Suprapubic skin (tissue), 4 donors: Measurements from ENCODE around the gene NEUROD2.

Experiments
- CTCF ChIP-seq, 2 donors: fragments of 200-600 bp in 1 of 2; fragments of 450-650 bp in 1 of 2; sonication (generic) in 1 of 2; IDR thresholded peaks; one replicate each; pipeline ENCODE4 v1.5.1; 2016 to 2019; ENCODE audit warnings: antibody characterized with exemption in 2 of 2, mild to moderate bottlenecking in 1 of 2, moderate library complexity in 1 of 2
- POLR2A ChIP-seq, 2 donors: fragments of 450-650 bp; IDR thresholded peaks; one replicate each; pipeline ENCODE4 v1.6.1; 2017; ENCODE audit warnings: antibody characterized with exemption in 2 of 2, mild to moderate bottlenecking in 2 of 2, moderate library complexity in 2 of 2
- POLR2AphosphoS5 ChIP-seq, 3 donors: sonication (generic); formaldehyde crosslinking; IDR thresholded peaks; one replicate each; pipeline ENCODE4 v1.6.1; 2017; ENCODE audit warnings: antibody characterized with exemption in 3 of 3

GRCh38 chr17:39614545-39615157, 6.9 kb upstream of the NEUROD2 start:
- no peak for TF ChIP-seq POLR2A (IDR thresholded peaks at IDR 0.05)
- no peak for TF ChIP-seq CTCF (IDR thresholded peaks at IDR 0.05)
- no peak for TF ChIP-seq POLR2AphosphoS5 (IDR thresholded peaks at IDR 0.05)
